Activated T-cell treated with anti-CD3 and anti-CD28 coated beads for 24 hours (primary cell): Measurements from ENCODE around the gene PUM1.
"Not testable (repeated sequence)": the region's sequence is repeated elsewhere in the genome, so short reads cannot be mapped to it uniquely, and the experiment has no call there.

Experiments used
- DNase-seq: peaks from one replicate; pipeline ENCODE4 v3.0.0-alpha.2; 2020; ENCODE audit warnings: low read depth

PUM1 gene

DNA sequence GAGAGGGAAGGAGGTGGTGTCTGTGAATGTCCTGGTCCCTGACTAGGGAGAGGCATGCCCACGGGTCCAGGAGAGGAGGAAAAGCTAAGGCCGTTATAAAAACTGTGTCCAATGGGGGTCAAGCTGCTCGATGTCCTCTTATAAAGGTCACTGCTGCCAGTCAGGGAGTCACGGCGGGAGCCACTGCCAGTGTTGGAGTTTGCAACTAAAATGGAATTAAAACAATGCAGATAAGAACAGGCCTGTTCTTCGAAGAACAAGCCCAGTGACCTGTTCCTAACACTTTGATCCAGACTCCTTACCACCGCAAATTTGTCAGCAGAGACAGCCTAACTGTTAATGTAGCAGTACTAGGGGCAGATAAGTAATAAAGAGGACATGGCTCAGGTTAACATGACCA is 100.8 kb downstream of the PUM1 start:
- no peak for DNase-seq

DNA sequence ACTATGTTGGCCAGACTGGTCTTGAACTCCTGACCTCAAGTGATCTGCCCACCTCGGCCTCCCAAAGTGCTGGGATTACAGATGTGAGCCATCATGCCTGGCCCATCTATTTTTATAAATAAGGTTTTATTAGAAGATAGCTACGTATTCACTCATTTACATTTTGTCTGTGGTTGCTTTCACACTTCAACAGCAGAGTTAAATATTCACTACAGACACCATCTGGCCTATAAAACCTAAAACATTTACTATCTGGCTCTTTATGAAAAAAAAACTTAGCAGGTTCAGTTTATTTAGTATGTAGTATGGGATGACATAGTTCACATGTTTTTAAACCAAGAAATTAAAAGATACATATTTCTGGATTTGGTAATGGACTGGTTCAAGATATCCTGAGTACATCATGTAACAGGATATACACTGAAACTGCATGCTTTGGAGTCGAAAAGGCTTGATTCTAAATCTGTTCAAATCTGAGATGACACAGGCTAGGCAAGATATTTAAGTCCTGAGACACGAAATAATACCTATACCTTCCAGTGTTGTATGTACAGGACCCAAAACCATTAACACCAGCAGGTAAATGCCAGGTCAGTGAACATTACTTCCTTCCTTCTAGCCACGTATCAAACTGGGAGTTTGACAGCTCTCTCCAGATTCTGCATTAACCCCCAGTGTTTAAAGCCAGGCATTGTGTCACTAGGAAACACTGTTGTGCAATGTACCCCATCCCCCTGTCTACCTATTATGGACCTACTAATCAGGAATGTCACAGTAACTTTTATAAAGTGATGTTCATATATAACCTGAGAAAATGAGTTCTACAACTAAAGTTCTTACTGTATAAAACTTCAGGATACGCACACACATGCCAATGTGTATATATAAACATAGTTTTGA is 102.7 kb downstream of the PUM1 start:
- DNase-seq: no peak

- DNase-seq: no peak
Observed at GRCh38 chr1:30957560-30958222, 107.8 kb downstream of the PUM1 start.

GRCh38 chr1:30955448-30956015 is 110.0 kb downstream of the PUM1 start:
- no peak for DNase-seq

GRCh38 chr1:30953685-30954084 is 111.8 kb downstream of the PUM1 start:
- no peak for DNase-seq

DNA sequence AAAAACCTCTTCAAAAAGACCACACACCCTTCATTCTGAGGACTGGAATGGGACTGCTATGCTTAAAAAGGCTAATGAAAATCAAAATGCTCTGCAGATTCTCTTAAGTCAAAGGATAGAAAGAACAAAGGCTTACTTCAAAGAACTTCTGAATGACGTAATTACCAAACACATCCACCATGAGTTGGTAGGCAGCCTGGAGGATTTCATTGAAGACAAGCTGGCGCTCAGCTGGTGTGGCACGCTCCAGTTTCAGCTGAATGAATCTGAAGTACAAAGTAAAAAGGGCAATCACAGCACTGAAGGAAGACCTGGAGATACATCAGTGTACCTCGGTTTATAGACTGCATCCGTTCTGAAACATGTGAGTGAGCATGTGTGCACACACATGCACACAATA is 113.4 kb downstream of the PUM1 start:
- DNase-seq: no peak

- DNase-seq: no peak
Observed at GRCh38 chr1:30950700-30951099, 114.8 kb downstream of the PUM1 start.

DNA sequence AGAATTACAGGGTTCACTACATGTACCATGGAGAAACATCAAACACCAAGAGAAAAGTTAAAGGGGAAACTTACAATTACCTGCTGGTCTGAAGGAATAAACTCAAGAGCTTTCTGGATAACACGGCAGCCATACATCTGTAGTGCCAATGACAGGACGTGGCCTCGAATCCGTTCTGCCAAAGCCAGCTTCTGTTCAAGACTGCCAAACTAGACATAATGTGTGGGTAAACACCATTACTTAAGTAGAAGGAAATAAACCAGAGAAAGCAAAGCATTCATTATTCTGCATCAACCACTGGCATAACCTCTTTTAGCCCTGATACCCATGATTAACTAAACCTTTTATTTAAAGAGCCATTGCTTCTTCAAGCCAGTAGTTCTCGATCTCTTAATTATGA is 115.5 kb downstream of the PUM1 start:
- DNase-seq: no peak

GRCh38 chr1:30949487-30949838 is 116.1 kb downstream of the PUM1 start:
- DNase-seq: not testable (repeated sequence)

DNA sequence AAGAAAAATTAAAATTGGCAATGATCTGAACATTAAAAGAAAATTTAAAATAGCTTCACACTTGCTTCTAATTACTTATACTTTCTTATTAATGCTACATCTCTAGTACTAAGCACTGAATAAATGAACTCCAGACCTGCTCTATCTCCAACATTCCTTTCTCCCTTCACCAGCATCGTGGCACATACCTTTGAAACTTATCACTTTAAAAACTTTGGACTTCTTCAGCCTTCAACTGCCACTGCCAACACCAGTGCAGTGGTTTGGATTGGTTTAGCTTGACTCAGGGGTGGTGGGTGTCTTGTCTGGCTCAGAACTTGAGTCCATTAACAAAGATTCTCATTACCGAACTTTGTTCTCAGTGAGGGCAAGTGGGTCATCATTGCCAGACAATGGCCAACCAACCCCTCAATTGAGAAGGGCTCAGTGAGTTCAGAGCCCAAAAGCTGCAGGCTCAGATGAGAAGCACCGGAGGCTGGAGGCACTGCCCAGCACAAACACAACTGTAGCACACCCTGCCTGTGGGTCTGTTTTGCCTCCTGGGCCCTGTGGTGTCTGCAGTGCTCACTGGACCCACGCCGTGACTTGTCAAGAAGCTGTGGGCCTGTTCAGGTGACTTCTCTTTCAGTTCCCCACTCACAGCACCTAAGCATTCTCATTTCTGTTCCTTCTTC is 116.6 kb downstream of the PUM1 start:
- not testable (repeated sequence) for DNase-seq

DNA sequence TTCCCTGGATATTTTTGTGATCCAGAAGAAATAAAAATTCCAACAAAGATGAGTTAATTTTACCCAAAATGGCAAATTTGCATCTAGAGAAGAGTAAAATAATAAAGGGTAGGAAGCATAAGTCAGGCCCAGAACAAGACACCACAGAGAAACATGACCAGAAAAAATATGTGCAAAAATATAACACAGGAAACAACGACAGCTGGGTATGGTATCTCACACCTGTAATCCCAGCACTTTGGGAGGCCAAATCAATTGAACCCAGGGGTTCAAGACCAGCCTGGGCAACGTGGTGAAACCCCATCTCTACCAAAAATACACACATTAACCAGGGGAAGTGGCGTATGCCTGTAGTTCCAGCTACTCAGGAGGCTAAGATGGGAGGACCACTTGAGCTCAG is 117.2 kb downstream of the PUM1 start:
- no peak for DNase-seq

DNA sequence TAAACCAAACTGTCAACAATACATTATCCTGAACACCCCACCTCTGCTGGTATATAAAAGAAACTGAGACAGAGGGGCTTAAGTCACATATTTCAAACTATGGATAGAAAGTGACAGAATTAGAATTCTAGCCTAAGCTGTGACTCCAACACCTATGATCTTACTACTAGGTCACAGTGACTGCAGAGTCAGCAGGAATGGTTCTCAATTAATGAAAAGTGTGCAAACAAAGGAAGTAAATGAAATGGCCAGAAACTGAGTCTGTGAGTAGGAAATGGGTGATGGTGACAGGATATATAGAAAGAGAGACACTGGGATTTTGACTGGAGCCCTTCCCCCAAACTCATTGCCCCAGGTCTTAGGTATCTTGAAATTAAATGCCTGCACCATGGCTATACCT is 118.3 kb downstream of the PUM1 start:
- no peak for DNase-seq

DNA sequence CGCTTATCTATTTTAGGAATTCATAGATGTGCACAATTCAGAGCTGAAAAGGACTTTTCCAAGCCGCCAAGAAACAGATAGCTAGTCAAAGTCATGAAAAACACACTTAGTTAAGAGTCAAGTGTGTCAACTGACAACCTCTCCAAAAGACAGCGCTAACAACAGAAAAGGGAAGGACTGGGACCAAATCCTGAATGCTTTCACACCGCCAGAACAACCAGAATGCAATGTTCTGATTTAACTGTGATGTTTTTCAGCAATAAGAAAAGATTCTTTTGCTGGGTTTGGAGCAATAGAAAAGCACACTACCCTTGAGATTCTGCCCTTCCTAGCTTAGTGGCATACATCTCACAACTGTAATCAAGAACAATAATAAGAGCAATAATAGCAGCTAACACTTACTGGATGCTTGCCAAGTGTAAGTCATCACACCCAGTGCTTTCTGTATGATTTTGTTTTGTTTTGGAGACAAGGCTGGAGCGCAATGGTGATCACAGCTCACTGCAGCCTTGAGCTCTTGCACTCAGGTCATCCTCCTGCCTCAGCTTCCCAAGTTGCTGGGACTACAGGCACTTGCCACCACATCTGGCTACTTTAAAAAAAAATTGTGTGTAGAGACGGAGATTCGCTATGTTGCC is 123.1 kb downstream of the PUM1 start:
- no peak for DNase-seq

DNA sequence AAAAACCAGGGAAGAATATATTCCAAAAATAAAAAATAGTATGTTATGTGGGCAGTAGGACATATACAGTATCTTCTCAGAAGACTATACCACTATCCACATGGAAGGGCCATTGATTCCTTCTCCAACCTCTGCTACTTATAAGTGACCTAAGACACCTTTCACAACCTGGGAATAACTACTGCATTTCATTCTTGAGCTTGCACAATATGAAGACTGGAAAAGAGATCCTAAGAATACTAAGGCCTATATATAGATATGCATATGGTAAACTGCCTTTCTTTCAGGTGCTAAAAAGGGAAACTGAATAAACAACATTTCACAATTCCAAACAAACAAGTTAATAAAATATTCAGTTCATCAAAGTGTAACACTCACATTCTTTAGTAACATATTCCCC is 125.0 kb downstream of the PUM1 start:
- DNase-seq: no peak

- no peak for DNase-seq
Observed at GRCh38 chr1:30936541-30937171, 128.9 kb downstream of the PUM1 start.

- DNase-seq: not testable (repeated sequence)
Observed at GRCh38 chr1:30935758-30936157, 129.8 kb downstream of the PUM1 start.

GRCh38 chr1:30934613-30935012 is 130.9 kb downstream of the PUM1 start:
- no peak for DNase-seq

DNA sequence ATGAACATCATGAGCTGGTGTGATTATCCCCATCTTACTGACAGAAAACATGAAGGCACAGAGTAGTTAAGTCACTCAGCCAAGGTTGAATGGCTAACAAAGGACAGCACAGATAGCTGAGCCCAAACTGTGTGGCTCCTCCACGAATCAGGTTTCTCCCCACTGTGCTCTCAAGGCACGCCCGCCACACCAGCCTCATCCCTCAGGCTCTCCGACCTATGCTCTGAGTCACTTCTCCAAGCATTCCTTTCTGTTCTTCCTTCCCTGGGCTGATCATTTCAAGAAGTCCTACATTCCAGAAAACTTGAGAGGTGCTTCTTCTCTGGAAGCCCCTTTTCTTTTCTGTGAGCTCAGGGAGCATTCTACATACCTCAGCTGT is 131.7 kb downstream of the PUM1 start:
- DNase-seq: no peak

DNA sequence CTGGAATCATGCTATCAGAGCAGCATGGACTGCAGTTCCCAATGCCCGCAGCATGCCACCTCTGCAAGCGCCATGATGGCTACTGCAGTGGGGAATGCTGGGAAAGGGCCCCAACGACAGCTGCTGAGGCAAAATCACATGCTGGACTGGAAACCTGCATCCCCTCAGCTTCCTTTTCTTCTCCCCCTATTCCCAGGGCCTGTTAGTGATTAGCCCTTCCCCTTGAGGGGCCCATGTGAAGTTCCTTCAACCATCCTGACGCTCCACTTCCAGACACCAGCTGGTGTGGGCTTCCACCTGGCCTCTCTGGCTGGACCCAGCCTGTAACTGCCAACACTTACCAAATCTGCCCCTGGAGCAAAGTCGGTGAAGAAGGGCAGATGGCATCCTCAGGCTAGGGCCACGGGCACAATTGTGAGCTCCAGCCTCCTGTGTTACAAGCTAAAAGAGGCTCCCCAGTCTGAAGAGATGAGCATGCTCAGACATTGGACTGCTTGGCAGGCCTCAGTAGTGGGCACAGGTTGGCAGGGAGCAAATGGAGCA is 134.8 kb downstream of the PUM1 start:
- no peak for DNase-seq

DNA sequence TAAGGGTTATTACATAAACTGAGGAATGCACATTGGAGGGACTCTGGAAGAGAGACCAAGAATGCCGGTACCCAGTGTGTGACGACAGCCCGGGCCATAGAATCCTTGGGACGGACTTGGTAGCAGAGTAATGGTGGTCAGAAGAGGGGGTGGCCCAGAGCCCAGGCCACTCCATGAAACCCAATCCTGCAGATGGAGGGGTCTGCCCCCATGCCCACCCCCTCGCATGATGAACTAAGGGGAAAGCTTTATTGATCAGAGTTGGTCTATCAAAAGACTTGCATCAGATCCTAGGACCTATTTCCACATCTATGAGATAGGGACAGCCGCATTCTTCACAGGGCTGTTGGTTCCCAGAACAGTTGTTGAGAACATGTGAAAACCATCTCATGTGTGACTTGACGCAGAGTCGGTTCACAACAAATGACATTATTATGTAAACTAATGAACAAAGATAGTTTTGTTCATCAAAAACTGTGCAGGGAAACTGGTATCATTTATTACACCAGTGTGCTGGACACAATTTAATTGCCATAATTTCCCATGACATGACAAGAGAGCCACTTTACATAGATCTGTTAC is 135.5 kb downstream of the PUM1 start:
- DNase-seq: no peak
